Prostate gland (tissue), 2 donors: ENCODE measurements around the gene CSAG3.
"Not testable (repeated sequence)": the region's sequence is repeated elsewhere in the genome, so short reads cannot be mapped to it uniquely, and the experiment has no call there.

Source experiments
- CTCF ChIP-seq, 4 experiments: fragments of 200-600 bp in 2 of 4; fragments of 450-650 bp in 2 of 4; sonication (generic) in 2 of 4; IDR thresholded peaks; 1 replicate in 3 of 4; 2 replicates in 1 of 4; pipeline ENCODE4 v1.5.1; 2016 to 2019; ENCODE audit warnings: antibody characterized with exemption in 4 of 4, mild to moderate bottlenecking in 2 of 4, moderate library complexity in 2 of 4
- POLR2A ChIP-seq: fragments of 450-650 bp; IDR thresholded peaks from one replicate; pipeline ENCODE4 v1.6.1; 2016; ENCODE audit warnings: antibody characterized with exemption, mild to moderate bottlenecking

GRCh38 chrX:152713195-152713594 is 45.8 kb upstream of the CSAG3 start:
- not testable (repeated sequence) for TF ChIP-seq CTCF (IDR thresholded peaks at IDR 0.05); POLR2A
